Measurements from ENCODE around the gene ADAM15.

The ADAM15 gene

DNA sequence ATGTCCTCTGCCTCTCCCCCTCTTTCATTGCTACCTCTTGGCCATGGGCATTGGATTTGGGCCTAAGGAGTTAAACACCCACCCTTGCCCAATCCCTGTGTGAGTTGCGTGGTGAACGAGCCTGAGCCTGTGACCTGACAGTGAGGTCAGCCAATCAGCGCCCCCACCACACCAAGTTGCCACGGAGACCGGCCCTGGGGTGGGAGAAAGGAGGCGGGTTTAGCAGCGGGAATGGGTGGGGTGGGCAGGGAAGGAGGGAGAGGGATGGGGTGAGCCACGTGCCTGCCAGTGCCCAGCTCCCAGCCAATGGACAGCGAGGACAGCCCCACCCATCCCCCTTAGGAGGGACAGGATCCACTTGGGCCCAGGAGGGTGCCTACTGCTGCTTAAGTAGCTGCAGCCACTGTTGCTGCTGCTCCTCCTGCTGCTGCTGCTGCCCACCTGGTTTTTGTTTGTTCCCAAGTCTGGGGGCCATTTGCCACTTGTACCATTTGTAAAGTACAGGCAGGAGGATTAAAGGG, 39.0 kb upstream of the ADAM15 start:
- peak; percentile 74 for DNase-seq

DNA sequence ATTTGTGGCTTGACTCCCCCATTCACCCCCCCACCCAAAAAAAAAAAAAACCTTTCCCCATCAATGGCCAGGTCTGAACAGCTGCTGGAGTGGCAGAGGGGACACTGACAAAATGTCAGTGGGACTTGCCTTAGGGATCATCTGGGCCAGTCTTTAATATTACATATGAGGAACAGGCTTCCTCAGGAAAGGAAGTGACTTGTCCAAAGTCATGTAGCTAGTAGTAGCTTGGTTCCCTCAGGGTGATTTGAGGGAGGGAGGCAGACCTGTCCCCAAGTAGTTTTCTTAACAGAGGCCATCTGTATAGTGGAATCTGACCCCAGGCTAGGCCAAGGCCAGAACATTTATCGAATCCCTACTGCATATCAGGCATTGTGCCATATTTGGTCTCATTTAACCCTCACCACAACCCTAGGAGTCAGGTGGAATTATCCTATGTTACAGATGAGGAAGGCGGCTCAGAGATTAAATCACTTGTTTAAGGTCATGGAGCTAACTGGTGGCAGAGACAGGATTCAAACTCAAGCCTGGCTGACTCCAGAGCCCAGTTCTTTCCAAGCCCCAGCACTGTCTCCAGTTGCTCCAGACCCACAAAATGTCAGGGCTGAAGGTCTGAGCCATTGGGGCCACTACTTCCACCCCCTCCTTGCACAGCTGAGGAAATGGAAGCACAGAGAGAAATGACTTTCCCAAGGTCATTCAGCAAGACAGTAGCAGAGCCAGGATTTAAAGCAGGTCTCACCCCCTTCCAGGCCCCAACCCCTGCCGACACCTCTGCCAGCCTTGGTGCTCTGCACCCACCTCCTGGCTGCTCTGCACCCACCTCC, 38.1 kb upstream of the ADAM15 start:
- DNase-seq = no peak

DNA sequence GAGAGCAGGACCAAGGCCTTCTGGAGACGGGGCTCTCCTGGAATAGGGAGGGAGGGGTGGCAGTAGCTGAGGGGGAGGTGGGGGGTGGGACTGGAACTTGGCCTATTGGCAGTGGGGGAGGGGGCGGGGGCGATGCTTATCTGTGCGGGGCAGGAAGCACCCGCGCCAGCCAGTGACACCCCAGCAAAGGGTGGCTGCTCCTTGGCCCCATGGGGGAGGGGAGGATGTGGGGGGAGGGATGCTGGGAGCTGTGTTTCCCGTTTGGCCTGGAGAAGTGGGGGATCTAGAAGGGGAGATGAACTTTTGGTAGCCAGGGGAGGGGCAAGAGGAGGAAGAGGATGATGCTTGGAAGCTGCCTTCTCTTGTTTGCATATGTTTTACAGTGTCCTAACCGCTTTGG, 37.5 kb upstream of the ADAM15 start:
- DNase-seq = no peak

DNA sequence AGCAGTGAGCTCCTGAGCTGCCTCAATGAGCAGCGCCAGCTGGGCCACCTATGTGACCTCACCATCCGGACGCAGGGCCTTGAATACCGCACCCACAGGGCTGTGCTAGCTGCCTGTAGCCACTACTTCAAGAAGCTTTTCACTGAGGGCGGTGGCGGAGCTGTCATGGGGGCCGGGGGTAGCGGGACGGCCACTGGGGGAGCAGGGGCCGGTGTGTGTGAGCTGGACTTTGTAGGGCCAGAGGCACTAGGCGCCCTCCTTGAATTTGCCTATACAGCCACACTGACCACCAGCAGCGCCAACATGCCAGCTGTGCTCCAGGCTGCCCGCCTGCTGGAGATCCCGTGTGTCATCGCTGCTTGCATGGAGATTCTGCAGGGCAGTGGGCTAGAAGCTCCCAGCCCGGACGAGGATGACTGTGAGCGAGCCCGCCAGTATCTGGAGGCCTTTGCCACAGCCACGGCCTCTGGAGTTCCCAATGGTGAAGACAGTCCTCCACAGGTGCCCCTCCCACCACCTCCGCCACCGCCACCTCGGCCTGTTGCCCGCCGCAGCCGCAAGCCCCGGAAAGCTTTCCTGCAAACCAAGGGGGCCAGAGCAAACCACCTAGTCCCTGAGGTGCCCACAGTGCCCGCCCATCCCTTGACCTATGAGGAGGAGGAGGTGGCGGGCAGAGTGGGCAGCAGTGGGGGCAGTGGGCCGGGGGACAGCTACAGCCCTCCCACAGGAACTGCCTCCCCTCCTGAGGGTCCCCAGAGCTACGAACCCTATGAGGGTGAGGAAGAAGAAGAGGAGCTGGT, 36.2 kb upstream of the ADAM15 start:
- DNase-seq = no peak

DNA sequence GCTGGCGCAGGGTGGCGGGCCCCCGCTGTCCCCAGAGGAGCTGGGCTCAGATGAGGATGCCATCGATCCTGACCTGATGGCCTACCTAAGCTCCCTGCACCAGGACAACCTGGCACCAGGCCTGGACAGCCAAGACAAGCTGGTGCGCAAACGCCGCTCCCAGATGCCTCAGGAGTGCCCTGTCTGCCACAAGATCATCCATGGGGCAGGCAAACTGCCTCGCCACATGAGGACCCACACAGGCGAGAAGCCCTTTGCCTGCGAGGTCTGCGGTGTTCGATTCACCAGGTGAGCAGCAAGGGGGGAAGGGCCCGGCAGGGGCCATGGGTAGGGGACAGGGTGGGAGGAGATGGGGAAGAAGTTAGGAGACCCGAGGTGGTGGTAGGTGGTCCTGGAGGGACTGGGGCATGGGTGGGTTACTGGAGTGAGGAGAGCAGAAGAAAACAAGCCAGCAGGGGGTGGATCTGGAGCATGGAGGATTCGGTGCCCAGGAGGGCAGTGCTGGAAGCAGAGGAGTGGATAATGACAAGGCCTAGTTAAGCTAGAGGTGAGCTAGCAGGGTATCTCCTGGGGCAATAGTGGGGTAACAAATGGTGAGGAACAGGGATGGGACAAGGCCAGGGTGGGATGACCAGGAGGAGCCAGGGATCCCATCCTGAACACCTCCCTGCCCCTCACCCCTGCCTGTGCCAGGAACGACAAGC, 35.4 kb upstream of the ADAM15 start:
- DNase-seq = no peak

DNA sequence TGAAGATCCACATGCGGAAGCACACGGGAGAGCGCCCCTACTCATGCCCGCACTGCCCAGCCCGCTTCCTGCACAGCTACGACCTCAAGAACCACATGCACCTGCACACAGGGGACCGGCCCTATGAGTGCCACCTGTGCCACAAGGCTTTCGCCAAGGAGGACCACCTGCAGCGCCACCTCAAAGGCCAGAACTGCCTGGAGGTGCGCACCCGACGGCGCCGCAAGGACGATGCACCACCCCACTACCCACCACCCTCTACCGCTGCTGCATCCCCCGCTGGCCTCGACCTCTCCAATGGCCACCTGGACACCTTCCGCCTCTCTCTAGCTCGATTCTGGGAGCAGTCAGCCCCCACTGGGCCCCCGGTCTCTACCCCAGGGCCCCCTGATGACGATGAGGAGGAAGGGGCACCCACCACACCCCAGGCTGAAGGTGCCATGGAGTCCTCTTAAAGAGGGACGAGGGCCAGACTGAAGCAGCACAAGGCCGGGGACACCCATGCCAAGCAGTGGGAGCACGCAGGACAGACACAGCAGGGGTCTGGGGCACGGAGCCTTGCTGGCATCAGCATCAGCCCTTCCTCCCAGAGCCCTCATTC, 34.8 kb upstream of the ADAM15 start:
- DNase-seq = no peak

DNA sequence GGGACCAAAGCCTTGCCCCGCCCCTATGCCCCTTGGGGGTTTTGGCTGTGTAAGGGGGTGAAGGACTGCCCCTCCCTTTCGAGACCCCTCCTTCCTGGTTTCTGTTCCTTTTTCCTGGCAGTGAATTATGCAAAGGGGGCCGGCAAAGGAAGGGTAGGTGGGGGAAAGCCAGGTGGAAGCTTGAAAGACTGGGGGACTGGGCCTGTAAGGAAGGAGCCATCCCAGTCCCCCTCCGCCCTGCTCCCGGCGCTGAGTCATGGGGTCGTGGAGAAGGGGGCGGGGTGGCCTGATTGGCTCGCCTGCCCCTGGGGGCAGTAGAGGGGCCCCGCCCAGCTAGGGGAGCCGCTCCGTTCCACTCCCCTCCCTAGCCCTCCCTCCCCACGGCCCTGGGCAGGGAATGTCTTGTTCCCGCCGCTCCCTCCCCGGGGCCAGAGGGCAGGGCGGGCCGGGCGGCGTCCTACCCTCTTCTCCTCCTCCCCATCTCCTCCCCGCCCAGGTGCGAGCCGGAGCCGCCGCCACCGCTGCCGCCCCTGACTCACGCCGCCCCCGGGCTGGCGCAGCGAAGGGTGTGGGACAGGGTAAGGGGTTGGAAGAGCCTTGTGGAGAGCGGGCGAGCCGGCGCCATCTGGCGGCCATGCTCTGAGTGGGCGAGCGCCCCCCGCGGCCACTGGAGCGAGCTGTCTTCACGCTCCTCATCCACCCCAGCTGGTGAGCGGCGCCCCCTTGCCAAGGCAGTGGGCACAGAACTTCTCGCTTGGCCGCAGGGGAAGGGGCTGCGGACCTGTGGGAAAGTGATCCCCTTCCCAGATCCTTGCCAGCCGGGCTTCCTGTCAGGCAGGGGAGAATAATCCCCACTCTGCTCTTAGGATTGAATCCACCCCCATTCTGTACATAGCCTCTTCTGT, 33.8 kb upstream of the ADAM15 start:
- no peak for DNase-seq

DNA sequence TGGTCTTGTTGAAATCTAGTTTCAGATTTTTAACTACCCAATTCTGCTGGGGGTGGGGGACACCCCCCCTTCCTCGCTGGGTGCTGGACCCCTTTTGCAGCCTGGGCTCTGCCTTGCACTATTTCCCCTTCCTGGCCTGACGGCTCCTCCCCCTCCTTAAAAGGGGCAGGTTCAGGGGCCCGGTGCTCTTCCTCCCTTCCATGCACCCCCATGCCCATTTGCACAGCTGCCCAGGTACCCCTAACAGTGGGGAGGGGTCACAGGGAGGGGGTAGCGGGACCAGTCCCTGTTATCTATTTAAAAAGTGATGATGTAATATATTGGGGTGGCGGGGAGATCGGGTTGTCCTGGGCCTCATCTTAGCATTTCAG, 33.2 kb upstream of the ADAM15 start:
- no peak for DNase-seq

DNA sequence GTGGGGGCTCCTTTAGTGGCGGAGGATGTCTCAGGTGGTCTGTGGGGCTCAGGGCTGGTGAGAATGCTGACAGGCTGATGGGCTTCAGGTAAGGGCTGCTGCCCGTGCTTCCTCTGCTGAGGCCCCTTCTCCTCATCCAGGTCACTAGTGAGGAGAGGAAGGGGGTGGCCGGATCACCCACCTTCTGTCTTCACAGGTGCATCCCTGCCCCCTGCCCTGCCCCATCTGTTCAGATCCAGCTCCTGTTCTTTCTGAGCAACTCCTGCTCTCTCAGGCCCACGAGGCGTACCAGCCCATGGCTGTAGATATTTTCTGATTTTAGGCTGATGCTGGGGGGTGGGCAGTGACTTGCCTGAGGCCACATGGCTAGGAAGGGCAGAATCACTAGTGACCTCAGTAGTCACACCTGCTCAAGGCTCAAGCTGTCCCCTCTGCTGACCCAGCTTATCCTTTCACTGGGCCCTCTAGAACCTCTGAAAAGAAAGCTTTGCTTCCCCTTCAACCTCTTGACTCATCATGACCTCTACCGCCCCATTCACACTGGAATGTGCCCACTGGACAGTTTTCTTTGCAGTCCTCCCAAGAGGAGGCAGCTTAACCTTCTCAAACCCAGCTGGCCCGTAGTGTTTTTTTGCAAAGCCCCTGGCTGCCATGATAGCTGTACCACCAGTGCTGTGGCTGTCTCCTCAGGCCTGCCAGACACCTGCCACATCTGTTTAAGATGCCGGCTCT, 32.3 kb upstream of the ADAM15 start:
- no peak for DNase-seq

DNA sequence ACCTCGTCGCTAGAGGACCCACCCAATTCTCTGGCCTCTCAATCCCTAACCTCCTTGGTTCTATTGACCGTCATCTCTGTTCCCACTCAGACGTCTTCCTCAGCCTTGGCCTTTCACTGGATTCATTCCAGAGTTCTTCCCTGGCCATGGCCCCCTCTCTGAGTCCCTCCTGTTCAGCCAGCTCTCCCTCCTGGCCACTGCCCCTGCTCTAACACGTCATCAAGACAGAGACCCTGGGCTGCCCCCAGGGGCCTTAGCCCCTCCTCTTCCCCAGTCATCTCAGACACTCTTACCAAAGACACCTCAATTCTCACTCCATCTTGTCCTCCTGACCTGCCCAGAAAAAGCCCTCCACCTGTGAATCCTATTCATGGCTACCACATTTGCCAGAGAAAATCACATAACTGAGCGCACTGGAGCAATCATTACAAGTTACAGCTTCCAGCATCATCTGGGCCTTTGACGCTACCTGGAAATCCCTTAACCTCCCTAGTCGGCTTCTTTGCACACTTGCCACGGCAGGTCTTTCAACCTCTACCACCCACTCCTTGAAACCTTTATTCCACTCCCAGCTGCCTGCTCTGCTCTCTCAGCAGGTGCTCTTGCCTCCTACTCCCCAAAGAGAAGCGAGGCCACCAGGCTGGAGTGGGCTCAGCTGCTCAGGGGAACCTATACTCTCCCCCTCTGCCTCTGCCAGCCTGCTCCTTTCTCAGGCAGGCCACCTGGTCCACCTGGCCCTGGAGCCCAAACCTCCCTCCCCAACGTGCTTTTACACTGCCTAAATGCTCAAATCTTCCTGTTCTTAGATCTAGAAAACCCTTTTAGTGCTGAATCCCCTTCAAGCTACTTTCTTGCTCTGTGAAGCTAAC, 31.5 kb upstream of the ADAM15 start:
- no peak for DNase-seq

DNA sequence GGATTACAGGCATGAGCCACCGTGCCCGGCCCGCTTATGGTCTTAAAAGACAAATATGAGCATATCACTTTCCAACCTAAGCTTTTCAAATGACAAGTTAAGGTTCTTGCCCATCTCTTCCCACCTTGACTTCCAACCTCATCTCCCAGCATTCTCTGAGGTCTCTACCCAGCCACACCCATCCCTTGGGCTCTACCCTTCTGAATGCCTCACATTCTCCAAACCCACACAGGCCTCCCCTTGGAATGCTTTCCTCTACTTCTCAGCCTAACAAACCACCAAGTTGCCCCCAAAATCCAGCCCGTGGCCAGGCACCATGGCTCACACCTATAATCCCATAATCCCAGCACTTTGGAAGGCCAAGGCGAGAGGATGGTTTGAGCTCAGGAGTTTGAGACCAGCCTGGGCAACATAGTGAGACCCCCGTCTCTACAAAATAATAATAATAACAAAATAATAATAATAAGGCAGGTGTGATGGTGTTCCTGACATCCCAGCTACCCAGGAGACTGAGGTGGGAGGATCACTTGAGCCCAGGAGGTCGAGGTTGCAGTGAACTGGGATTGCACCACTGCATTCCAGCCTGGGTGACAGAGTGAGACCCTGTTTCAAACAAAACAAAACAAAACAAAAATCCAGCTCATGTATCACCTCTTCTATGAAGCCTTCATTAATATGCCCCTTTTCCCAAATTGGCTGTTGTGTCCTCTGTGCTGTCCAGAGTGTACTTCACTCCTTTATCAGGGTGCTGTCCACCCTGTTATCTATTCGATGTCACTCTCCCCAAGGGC, 28.8 kb upstream of the ADAM15 start:
- no peak for DNase-seq

DNA sequence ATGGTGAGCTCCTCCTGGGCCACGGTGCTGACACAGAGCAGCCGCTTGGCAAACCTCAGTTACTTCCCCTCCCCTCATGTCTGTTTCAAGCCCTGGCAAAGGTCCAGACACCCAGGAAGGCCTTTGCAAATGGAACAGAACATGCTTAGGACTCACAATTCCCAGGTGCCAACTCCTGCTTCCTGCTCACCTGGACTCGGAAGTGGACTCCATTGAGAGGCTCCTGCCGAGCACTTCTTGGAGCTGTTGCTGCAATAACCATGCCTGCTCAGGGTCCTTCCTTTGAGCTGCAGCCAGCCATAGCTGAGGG, 28.2 kb upstream of the ADAM15 start:
- peak; percentile 94 for DNase-seq

DNA sequence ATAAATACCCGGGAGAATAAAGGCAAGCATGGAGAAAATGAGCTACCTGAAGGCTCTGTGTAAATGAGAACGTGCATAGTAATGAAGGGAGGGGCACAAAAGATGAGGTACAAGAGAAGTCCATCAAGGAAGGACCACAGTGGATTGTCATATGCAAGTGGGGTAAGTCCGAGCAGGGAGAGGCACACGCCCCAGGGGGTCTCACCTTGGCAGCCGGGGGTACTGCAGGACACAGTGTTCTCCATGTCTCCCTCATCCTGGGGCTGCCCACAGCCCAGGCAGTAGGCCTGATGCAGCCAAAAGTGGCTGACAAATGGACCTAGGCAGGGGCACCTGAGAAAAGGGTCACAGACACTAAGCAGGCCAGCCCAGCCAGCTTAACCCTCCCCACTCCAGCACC, 27.5 kb upstream of the ADAM15 start:
- DNase-seq = no peak

DNA sequence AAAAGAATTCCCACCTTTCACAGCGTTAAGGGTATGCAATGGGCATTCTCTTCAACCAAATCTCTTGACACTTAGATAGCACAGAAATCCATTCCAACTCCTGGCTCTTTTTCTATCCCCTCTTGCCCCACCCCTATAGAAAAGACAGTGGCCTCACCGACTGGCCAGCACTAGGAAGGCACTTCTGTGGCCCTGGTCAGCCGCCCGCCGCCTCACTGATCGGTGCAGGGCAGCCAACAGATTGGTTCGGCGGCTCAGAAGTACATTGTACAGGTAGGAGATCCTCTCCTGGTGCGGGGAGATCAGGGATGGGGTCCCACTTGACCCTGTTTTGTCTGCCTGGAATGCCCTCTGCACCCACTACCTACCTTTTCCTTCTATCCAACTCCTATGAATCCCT, 26.8 kb upstream of the ADAM15 start:
- no peak for DNase-seq

DNA sequence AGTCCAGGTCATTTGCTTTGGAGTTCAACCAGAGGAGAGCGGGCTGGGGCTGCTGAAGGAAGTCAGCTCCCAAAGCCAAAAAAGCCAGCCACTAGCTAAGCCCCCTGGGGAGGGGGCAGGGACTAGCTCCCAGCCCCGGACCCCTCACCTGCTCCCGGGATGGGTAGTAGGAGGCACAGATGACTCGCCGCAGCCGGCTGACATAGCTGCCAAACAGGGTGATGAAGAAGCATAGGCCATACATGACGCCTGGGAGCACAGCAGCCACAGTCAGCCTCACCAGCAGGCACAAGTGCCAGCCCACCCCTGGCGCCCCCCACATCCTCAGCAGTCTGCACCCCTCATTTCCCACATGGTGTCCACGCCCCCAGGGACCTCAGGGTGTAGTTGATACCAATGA, 25.0 kb upstream of the ADAM15 start:
- no peak for DNase-seq

DNA sequence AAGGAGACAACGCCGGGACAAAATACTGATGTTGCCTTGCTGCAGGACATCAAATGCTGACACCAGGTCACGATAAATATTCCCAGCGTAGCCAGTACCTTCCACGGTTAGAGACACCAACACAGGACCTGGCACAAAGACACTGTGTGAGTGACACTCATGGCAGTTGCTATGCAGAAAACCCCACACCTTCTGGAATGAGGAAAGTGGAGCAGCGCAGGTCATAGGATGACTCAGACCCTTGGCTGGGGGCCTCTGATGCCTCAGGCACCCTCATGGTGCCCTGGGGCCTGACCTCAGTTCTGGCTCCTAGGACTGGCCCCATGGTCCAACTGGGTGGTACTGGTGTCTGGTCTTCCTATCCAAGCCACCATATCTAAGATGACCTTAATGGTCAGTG, 24.5 kb upstream of the ADAM15 start:
- DNase-seq = no peak

DNA sequence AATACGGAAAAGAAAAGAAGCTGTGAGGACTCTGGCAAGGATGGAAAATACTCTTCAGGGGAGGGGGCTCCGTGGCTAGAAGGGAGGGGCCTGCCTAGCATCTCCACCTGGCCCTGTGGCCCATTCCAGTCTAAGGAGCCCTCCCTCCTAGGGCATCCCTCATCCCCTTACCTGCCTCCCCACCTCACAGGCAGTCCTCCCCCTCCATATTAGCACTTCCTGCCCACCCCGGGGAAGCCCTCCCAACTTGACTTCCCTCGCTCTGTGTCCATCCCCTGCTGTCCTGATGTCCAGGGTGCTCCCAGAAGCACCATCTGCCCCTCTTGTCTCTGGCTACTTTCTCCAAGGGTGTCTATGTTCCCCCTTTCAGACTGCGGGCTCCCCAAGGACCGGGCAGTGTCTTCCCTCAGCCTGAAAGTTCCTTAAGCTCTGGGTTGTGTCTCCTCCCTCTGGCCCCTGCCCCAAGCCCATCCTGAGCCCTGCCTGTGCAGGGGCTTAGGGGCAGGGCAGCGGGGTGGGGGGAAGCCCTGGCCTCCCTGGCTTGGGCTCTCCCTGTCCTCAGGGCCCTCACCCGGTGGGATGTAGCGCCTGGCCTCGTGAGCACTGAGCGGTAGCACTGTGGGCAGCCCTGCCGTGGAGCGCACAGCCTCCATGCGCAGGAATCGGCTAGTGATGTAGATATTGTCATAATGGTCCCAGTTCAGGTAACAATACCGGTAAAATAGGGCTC, 21.4 kb upstream of the ADAM15 start:
- DNase-seq = no peak

DNA sequence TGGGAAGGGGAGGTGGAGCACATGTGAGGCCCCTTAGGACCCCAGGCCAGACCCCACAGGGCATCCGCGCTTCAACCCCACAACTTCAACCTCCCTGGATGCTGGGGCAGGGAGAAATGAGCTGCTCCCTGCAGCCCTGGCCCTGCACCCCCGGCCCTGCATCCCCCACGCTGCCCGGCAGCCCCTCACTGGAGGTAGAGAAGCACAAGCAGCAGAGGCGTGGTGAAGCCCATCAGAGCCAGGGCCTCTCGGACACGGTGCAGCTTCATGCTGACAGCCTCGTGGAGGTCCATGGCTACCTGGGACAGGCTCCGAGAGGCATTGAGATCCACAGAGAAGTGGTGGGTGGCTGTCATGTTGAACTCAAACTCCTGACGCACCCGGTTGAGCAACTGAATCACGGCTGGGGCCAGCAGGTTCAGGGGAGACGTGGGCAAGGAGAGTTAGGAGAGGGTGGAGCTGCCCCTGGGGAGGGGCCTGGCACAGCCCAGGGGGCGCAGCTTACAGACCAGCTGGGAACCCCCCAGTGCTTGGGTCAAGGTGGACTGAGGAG, 20.8 kb upstream of the ADAM15 start:
- no peak for DNase-seq

DNA sequence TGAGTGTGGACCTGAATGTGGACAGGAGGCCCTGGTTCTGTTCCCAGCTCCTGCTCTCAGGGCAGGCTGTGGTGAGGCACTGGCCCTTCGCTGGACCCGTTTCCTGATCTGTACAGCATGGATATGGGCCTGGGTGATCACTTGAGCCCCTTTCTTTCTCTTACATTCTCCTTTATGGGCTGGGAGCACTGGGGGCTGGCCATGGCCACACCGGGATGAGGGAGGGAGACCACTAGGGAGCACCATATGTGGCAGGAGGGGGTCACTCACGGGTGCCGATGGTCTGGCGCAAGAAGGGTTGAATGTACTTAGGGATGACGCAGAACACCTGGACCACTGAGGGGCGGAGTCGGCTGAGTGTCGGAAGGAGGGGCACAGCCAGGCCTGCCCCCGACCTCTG, 20.2 kb upstream of the ADAM15 start:
- no peak for DNase-seq

Measured in NCI-H345 (cell line).